Spleen (tissue), 7 donors: ENCODE measurements around the gene DLX6.

Experiments used
- CTCF ChIP-seq, 11 experiments: fragments of 200-600 bp in 7 of 11; fragments of 450-650 bp in 4 of 11; sonication (generic) in 4 of 11; IDR thresholded peaks in 8 of 11; conservative IDR thresholded peaks in 3 of 11; 1 replicate in 7 of 11; 2 replicates in 4 of 11; pipeline versions ENCODE4 v1.4.0 to v1.8.0; 2016 to 2021; ENCODE audit warnings: antibody characterized with exemption in 11 of 11, inconsistent platforms in 4 of 11, mild to moderate bottlenecking in 1 of 11
- POLR2A ChIP-seq, 3 donors: fragments of 450-650 bp; IDR thresholded peaks; one replicate each; pipeline ENCODE4 v1.5.1; 2017; ENCODE audit warnings: antibody characterized with exemption in 3 of 3, mild to moderate bottlenecking in 1 of 3
- POLR2AphosphoS5 ChIP-seq, 3 donors: sonication (generic); formaldehyde crosslinking; IDR thresholded peaks; one replicate each; pipeline ENCODE4 v1.5.1; 2017; ENCODE audit warnings: antibody characterized with exemption in 3 of 3
- donor health status: DM: no; HTN: no; CAD: no; lungs with moderate emphysema.
- donor health status: DM: no; HTN: no; CAD: no.
- donor health status: DM: no; HTN: no; CAD: no.

GRCh38 chr7:97002555-97003261 is 2.6 kb upstream of the DLX6 start:
- TF ChIP-seq CTCF (IDR thresholded peaks at IDR 0.05 in 8 of 11, conservative IDR thresholded peaks at IDR 0.05 in 3 of 11) (no peak), POLR2AphosphoS5 (IDR thresholded peaks at IDR 0.05) (no peak), POLR2A (IDR thresholded peaks at IDR 0.05) (no peak)
